ENCODE data around the gene NUP62.

Gene NUP62

GRCh38 chr19:49895566-49896297, 33.6 kb downstream of the NUP62 start:
- no peak for DNase-seq

DNA sequence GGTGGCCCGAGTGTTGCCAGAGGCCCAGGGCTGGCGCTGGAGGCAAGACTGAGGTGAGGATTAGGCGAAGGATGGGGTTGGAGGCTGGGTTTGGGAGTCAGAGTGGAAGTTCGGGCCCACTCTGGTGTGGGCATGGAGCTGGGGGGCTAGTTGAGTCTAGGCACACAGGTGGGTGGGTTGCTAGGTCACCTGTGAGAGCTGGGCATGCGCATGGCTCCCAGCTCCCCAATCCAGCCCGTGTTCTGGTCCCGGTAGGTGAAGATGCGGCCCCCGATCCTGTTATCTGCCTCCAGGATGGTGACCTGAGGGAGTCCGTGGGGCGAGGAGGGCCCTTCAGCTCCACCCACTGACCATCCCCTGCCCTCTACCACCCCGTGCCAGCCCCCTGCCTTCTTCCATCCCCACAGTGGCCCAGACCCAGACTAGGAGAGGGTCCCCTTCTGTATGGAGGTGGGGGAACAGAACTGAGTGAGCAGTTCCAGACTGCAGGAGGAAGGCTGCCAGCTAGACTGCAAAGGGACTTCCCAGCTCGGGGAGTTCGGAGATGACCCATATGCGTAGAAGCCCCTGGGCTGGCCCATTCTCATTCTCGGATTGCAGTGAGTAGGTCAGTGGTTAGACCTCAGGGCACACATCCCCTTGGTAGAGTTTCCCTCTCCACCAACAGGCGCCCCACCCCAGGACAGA, 34.3 kb downstream of the NUP62 start:
- peak; percentile 52 to 63 for DNase-seq

GRCh38 chr19:49894011-49894664, 35.2 kb downstream of the NUP62 start:
- no peak for DNase-seq

GRCh38 chr19:49892716-49893115, 36.6 kb downstream of the NUP62 start:
- no peak for DNase-seq

- no peak for DNase-seq
Measured at GRCh38 chr19:49891393-49891792, 37.9 kb downstream of the NUP62 start.

DNA sequence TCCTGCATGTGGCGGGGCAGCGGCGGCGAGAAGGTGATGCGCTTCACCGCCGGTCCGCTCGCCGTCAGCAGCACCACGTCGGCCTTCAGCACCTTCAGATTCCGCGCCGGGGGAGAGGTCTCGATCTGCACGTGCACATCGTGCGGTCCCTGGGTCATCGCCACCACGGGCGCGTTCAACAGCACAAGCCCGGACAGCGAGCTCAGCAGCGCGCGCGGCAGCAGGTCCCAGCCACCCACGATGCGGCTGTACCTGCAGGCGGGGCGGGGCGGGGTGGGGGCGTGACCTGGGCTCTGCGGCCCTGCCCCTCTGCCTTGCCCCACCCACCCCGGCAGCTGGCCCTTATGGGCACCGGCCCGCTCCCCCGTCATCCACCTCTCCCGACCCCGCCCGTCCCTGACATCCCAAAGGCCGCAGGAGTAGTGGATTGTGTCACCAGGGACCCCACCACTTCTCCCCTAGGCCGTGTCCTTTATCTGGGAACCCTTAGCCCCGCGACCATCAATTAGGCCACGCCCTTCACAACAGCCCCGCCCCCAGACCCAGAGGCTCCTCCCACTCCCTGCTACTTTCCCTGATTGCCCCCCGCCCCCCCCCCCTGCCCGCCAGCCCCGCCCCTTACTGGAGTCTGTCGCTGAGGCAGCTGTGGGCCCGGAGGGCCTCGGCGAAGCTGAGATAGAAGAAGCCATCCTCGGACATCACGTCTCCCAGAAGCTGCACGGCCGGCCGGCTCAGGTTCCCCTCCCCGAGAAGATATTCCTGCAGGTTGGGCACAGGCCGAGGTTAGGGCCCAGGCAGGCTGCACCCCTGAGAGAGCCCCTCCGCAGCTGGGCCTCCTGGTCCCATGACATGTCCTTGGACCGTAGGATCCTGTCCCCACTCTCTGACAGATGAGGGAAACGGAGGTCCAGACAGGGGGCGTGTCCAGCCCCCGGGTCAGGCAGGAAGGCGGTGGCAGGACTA, 38.7 kb downstream of the NUP62 start:
- peak; percentile 64 to 82 for DNase-seq

GRCh38 chr19:49889687-49890348, 39.5 kb downstream of the NUP62 start:
- peak; percentile 79 to 85 for DNase-seq

GRCh38 chr19:49889038-49889686, 40.1 kb downstream of the NUP62 start:
- DNase-seq, result no peak

- no peak for DNase-seq
Measured at GRCh38 chr19:49888510-49888824, 40.8 kb downstream of the NUP62 start.

- DNase-seq, result no peak
Measured at GRCh38 chr19:49887665-49888509, 41.4 kb downstream of the NUP62 start.

GRCh38 chr19:49887037-49887664, 42.2 kb downstream of the NUP62 start:
- DNase-seq, result no peak

GRCh38 chr19:49884760-49885159, 44.5 kb downstream of the NUP62 start:
- no peak for DNase-seq

GRCh38 chr19:49884109-49884508, 45.2 kb downstream of the NUP62 start:
- no peak for DNase-seq

- no peak for DNase-seq
Measured at GRCh38 chr19:49883094-49883493, 46.2 kb downstream of the NUP62 start.

DNA sequence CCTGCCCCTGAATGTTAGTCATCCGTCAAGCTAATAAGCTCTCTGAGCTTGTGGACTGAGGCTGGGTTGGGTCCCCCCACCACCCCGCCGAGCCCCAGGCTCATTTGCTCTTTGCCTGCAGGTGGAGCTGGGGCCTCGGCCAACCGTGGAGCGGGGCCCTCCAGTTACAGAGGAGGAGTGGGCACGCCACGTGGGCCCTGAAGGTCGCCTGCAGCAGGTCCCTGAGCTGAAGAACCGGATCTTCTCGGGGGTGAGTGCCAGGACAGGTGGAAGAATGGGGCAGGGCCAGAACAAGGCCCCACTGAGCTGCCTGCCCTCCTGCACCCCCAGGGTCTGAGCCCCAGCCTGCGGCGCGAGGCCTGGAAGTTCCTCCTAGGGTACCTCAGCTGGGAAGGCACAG, 46.7 kb downstream of the NUP62 start:
- no peak for DNase-seq

GRCh38 chr19:49881672-49882394, 47.5 kb downstream of the NUP62 start:
- no peak for DNase-seq

DNA sequence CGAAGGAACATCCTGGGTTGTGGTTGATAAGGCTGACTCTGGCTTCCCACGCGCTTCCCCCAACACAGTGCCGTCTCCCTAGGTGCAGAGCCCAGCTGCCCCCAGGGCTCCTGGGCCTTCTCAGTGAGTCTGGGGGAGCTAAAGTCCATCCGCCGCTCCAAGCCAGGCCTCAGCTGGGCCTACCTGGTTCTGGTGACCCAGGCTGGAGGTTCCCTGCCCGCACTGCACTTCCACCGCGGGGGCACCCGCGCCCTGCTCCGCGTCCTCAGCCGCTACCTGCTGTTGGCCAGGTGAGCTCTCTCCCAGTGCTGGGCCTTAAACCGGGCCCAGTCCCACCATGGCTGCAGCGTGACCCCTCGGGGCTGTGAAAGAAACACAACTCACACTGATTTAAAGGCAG, 48.1 kb downstream of the NUP62 start:
- DNase-seq, result no peak

DNA sequence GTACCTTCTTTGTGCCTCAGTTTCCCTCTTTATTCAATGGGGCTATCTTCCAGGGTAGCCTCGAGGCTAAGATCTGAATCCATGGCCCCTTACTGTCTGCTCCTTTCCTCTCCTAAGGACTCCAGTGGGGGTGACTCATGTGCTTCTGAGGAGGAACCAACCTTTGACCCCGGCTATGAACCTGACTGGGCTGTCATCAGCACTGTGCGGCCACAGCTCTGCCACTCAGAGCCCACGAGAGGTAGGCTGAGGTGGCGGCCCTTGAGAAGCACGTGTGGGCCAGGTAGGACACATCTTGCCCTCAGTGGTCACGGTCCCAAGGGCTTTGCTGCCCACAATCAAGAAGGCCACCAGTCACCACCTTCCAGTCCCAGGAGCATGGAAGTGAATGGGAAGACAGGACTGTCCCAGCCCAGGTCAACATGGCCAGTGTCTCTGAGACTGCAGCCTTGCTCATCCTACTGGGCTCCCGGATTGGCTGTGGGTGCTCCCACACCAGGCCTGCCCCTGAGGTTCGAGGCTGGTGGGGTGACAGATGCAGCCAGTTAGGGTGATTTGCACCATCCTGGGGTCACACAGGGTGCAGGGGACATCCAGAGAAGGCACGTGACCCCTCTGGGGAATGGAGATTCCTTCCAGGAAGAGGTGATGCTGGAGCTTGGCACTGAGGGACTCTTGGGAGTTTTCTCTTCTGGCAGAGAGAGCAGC, 49.0 kb downstream of the NUP62 start:
- DNase-seq, result no peak
